ENCODE results near the gene TAX1BP3.

TAX1BP3 gene

GRCh38 chr17:3688027-3688553 lies 19.7 kb upstream of the TAX1BP3 start:
- DNase-seq (ENCODE audit: low read depth, low spot score) = no peak

- DNase-seq (ENCODE audit: low read depth, low spot score) = no peak
Measured at GRCh38 chr17:3685174-3685573, 16.8 kb upstream of the TAX1BP3 start.

GRCh38 chr17:3683054-3683511 lies 14.7 kb upstream of the TAX1BP3 start:
- peak; percentile 45 for DNase-seq (ENCODE audit: low read depth, low spot score)

GRCh38 chr17:3682033-3682432 lies 13.7 kb upstream of the TAX1BP3 start:
- no peak for DNase-seq (ENCODE audit: low read depth, low spot score)

- no peak for DNase-seq (ENCODE audit: low read depth, low spot score)
Measured at GRCh38 chr17:3681565-3681964, 13.2 kb upstream of the TAX1BP3 start.

DNA sequence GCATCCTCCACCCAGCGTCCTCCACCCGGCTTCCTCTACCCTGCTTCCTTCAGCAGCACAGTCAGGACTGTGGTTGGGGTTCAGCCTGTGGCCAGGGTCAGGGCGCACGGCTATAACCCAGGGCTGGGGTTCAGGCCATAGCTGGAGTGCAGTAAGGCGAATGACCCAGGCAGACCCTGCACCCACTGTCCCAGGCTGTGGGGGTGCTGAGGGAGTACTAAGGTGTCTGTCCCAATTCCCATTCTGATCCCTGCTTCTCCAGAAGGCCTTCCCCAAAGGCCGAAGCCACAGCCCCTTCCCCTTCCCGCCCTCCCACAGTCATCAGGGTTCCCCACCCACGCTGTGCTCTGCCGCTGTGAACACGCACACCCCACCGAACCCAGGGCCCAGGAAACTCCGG lies 12.7 kb upstream of the TAX1BP3 start:
- DNase-seq (ENCODE audit: low read depth, low spot score) = no peak

DNA sequence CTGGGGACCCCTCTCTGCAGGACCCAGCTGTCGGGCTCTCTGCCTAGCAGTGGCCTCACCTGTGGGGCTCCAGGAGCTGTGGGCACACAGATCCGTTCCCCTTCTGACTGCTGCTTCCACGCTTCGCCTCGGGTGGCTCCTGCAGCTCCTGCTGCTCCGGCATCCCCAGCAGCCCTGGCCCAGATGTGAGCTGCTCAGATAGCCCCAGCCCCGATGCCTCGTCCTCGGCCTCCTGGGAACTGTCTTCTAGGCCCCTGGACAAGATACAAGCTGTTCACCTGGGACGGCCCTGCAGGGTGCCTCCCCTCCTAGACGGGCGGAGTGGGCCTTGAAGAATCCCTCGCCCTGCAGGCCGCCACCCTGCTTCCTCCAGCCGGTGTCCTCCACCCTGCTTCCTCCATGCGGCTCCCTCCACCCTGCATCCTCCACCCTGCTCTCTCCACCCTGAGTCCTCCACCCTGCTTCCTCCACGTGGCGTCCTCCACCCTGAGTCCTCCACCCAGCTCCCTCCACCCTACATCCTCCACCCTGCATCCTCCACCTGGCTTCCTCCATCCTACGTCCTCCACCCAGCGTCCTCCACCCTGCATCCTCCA lies 11.3 kb upstream of the TAX1BP3 start:
- DNase-seq (ENCODE audit: low read depth, low spot score) = no peak

GRCh38 chr17:3678821-3679530 lies 10.6 kb upstream of the TAX1BP3 start:
- no peak for DNase-seq (ENCODE audit: low read depth, low spot score)

- DNase-seq (ENCODE audit: low read depth, low spot score) = peak; percentile 71
Measured at GRCh38 chr17:3678095-3678820, 9.9 kb upstream of the TAX1BP3 start.

DNA sequence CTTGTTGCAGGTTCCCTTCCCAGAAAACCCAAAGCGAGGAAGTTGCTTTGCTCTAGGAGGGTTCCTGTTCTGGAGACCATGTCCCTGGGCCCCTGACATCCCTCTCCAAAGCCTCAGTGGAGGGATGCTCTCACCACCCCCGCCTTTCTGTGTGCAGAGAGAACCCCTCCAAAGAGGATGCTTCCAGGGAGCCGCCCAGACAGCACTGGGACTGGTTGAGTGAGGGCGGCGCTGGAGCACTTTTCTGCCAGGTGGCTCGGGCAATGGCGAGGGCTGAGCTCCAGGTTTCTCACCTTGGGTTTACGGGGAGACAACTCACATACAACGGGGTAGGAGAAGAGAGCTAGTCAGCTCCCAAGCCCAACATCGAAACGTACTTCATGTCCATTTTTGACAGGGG lies 7.5 kb upstream of the TAX1BP3 start:
- no peak for DNase-seq (ENCODE audit: low read depth, low spot score)

DNA sequence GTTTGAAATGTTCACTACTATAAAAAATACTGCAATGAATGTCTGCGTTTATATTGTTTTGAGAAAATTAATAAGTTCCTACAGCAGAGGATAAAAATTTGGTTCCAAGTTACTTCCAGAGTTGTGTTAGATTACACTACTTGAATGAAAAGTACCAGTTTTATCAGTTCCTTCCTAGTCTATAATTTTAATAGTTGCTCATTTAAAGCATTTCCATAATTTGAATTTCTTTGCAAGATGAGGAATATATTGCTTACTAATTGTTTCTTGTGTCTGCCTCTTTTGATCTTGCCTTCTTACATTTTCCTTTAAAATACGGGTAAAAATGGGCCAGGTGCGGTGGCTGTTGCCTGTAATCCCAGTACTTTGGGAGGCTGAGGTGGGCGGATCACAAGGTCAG lies 4.2 kb upstream of the TAX1BP3 start:
- no peak for DNase-seq (ENCODE audit: low read depth, low spot score)

- no peak for DNase-seq (ENCODE audit: low read depth, low spot score)
Measured at GRCh38 chr17:3669548-3669947, 1.2 kb upstream of the TAX1BP3 start.

DNA sequence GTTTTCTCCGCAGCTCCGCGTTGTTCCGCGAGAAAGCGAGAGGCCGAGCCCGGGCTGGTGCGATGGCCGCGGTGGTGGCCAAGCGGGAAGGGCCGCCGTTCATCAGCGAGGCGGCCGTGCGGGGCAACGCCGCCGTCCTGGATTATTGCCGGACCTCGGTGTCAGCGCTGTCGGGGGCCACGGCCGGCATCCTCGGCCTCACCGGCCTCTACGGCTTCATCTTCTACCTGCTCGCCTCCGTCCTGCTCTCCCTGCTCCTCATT lies 638 bp upstream of the TAX1BP3 start:
- DNase-seq (ENCODE audit: low read depth, low spot score) = no peak

DNA sequence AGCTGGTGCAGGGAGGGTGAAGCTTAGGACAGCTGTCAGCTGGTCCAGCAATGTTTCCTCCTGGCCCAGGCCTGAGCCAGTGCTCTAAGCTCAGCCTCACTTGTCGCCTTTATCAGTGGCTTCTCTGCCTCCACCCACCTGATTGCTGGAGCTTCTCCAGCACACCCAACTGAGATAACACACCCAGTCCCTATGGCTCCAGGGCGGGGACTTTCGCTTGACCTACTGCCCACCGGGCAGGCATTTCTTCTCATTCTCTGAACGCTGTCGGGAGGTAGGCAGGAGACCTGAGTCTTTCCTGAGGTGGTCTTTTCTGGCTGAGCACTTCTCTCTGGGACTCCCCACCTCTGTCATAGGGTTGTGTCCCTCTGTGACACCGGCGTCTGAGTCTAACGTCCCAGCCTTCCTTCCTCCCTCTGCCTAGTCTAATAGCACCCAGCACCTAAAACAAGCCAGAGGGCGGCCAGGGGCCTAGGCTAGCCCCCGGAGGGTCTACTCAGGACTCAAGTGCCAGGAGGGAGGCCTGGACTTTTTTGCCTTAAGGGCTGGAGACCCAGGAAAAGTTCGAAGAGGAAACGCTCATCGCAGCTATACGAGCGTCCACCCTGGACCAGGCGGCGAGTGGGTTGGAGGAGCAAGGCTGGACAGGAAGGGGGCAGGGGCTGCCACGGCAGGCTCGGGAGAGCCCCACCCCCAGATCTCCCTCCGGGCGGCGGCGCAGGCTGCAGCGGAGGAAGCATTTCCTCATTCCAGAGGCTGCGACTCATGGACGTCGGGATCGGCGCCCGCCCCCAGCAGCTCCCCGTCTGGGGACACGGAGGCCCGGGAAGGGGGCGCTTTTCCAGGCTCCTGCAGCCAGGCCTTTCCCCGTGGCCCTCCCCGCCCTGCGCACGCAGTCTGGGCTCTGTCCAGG lies 756 bp downstream of the TAX1BP3 start:
- DNase-seq (ENCODE audit: low read depth, low spot score) = peak; percentile 96

- no peak for DNase-seq (ENCODE audit: low read depth, low spot score)
Measured at GRCh38 chr17:3666516-3666915, 1.9 kb downstream of the TAX1BP3 start.

- no peak for DNase-seq (ENCODE audit: low read depth, low spot score)
Measured at GRCh38 chr17:3665834-3666233, 2.5 kb downstream of the TAX1BP3 start.

DNA sequence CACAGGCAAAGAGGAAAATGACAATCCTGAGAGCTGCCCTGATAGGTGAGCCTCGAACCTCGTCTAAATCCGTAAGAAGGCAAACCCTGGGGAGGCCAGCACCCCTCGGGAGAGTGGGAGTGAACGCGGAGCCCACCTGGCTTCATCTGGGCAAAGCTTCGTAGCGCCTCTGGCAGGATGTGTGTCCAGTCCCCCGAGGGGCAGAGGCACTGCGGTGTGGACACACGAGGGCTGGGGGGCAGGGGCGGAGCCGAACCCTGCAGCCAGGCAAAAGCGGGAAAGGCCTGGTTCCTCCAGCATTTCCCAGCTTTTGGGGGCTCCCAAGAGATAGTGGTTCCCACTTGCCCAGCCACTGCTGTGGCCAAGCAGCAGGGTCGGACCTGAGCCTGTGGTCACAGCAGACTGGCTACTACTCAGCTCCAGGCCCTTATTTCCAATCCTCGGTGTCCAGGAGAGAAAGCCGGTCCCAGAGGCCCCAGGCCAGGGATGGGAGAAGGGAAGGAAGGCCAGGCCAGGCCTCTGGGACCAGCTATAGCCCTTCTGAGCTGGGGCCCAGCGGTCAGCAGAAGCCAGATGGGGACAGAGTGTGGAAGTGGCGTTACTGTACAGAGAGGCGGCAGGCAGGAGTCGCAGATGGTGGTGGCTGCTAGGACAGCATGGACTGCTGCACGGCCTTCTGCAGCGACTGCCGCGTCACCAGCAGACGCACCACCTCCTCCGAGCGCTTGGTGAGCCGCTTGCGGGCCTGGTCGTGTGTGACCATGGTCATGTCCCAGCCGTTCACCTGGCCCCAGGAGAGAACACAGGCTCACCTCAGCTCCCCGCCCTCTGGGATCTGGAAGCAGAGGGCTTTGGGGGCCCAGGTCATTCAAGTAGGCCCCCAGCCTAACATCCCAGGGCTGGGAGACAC lies 5.0 kb downstream of the TAX1BP3 start:
- DNase-seq (ENCODE audit: low read depth, low spot score) = no peak

DNA sequence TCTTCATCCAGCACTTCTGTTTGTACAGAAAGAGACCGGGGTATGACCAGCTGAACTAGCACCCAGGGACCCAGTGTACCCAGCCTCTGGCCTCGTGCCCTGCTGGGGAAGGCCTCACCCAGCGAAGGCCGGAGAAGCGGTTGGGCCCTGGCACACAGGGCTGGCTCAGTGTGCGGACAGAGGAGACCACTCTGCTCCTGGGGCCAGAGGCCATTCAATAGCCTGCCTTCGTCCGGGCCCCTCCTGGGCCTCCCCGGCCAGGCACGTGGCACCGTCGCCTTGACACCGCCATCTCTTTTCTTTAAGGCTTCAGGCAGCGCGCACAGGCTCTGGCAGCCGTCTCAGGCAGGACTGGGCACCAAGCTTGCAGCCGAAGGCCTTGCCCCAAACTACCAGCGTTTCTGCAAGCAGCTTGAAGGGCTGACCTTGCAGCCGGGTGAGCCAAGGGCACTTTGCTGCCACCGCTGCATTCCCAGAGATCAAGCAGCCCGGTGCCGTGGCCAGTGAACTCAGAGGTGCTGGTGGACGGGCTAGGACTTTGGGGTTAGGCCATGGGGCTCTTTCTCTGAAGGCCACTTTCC lies 8.0 kb downstream of the TAX1BP3 start:
- DNase-seq (ENCODE audit: low read depth, low spot score) = no peak

GRCh38 chr17:3659541-3660111 lies 8.8 kb downstream of the TAX1BP3 start:
- DNase-seq (ENCODE audit: low read depth, low spot score) = peak; percentile 93
